Stomach smooth muscle (tissue), 2 donors: ENCODE measurements around the gene ASPG.

Source experiments
- H3K27ac ChIP-seq: one replicate; pipeline ENCODE4 v1.7.0; 2013; ENCODE audit warnings: mild to moderate bottlenecking, low read length, inconsistent platforms
- H3K27me3 ChIP-seq, 2 donors: one replicate each; pipeline ENCODE4 v1.7.0; 2013; ENCODE audit warnings: low read length in 2 of 2; ENCODE audit not compliant: insufficient read depth in 2 of 2, control insufficient read depth in 1 of 2
- H3K36me3 ChIP-seq, 2 donors: one replicate each; pipeline ENCODE4 v1.7.0; 2013; ENCODE audit warnings: low read length in 2 of 2; ENCODE audit not compliant: control insufficient read depth in 2 of 2, insufficient read depth in 2 of 2
- H3K4me1 ChIP-seq: one replicate; pipeline ENCODE4 v1.7.0; 2013; ENCODE audit warnings: low read length; ENCODE audit not compliant: control insufficient read depth, insufficient read depth
- H3K4me3 ChIP-seq, 2 donors: one replicate each; pipeline ENCODE4 v1.7.0; 2013; ENCODE audit warnings: low read length in 2 of 2
- H3K9ac ChIP-seq, 2 donors: one replicate each; pipeline ENCODE4 v1.7.0; 2013; ENCODE audit warnings: low read length in 2 of 2, mild to moderate bottlenecking in 1 of 2
- H3K9me3 ChIP-seq, 2 donors: one replicate each; pipeline ENCODE4 v1.7.0; 2013; ENCODE audit warnings: low read length in 2 of 2; ENCODE audit not compliant: control insufficient read depth in 2 of 2
- donor health status: healthy.
- donor health status: Pancreatic carcinoma.

ASPG gene

GRCh38 chr14:104138718-104139459, 53.4 kb downstream of the ASPG start:
- peaks cover 29 to 56% of the 10 kb centered on the region in 2 donors for H3K27me3 ChIP-seq
- no peaks in the 10 kb centered on the region for H3K9me3 ChIP-seq
- peaks cover 25% of the 10 kb centered on the region for H3K4me1 ChIP-seq
- peak overlapping the region in 1 of 2 donors; percentile 57 for H3K4me3 ChIP-seq
- H3K36me3 ChIP-seq = no peaks in the 10 kb centered on the region
- H3K9ac ChIP-seq = no peak overlapping the region
- no peak overlapping the region for H3K27ac ChIP-seq

- H3K36me3 ChIP-seq = no peaks in the 10 kb centered on the region
- no peak overlapping the region for H3K9ac ChIP-seq
- H3K4me3 ChIP-seq = peak overlapping the region in 1 of 2 donors; percentile 57
- no peak overlapping the region for H3K27ac ChIP-seq
- peaks cover 29 to 50% of the 10 kb centered on the region in 2 donors for H3K27me3 ChIP-seq
- H3K9me3 ChIP-seq = no peaks in the 10 kb centered on the region
- H3K4me1 ChIP-seq = peaks cover 25% of the 10 kb centered on the region
These were observed 54.1 kb downstream of the ASPG start for GRCh38 chr14:104139460-104140212.

DNA sequence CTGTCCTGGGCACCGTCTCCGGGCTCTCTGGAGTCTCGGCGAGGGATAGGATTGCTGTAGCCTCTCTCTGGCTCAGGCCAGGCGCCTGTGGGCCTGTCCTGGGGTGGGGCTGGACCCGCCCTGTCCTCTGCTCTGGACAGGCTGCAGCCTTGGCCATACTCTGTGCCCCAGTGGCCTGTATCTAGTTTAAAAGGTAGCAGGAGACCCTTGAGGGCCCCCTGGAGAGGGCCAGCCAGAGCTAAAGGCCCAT, 54.6 kb downstream of the ASPG start:
- Histone ChIP-seq H3K36me3 (no peaks in the 10 kb centered on the region), H3K9ac (no peak overlapping the region), H3K4me3 (no peak overlapping the region), H3K27ac (no peak overlapping the region), H3K9me3 (no peaks in the 10 kb centered on the region), H3K27me3 (peaks cover 26 to 46% of the 10 kb centered on the region in 2 donors), H3K4me1 (peaks cover 25% of the 10 kb centered on the region)

DNA sequence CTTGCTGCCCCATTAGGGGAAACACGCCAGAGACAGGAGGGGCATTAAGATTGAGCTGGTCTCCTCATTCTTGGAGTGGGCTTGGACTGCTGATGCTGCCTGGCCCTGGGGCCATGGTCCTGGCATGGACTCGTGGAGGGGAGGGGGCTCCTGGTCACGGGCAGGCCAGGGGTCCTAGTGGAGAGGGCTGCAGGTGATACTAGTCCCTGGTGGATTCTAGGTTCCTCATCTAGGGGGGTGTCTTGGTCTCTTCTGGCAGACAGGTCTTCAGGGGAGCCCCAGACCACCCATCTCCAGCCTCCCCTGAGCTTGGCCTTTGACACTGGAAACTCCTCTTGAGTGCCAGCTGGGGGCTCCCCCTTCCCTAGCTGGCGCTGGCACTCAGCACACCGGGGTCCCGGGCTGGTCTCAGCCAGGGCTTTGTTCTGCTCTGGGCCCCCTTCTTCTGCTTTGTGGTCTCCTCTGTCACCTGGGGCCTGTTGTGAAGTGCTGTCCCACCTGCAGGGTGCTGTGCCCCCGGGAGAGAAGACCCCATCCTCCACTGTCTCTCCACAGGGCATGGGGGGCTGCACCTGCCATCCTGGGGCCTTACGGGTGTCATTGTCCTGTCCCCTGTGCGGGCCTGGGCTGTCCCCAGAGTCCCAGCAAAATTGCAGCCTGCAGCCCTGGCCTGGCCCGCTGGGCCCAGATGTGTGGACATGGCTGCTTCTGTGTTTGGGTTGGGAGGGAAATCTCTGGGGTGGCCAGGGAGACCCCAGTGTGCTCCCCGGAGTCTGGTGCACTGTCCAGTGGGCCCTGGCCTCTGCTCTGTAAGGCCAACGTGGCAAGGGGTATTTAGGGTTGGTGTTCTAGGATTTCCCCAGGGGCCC, 55.2 kb downstream of the ASPG start:
- no peak overlapping the region for H3K9ac ChIP-seq
- H3K9me3 ChIP-seq = no peaks in the 10 kb centered on the region
- H3K27ac ChIP-seq = no peak overlapping the region
- peaks cover 24% of the 10 kb centered on the region for H3K4me1 ChIP-seq
- H3K27me3 ChIP-seq = peaks cover 22 to 40% of the 10 kb centered on the region in 2 donors
- H3K4me3 ChIP-seq = no peak overlapping the region
- H3K36me3 ChIP-seq = no peaks in the 10 kb centered on the region

- Histone ChIP-seq H3K27ac (no peak overlapping the region), H3K9ac (no peak overlapping the region), H3K4me1 (peaks cover 18% of the 10 kb centered on the region), H3K36me3 (no peaks in the 10 kb centered on the region), H3K27me3 (peaks cover 17 to 33% of the 10 kb centered on the region in 2 donors), H3K9me3 (no peaks in the 10 kb centered on the region), H3K4me3 (no peak overlapping the region)
These were observed 56.2 kb downstream of the ASPG start for GRCh38 chr14:104141621-104142091.

- Histone ChIP-seq H3K4me1 (peaks cover 11% of the 10 kb centered on the region), H3K4me3 (no peak overlapping the region), H3K9ac (no peak overlapping the region), H3K27ac (no peak overlapping the region), H3K9me3 (no peaks in the 10 kb centered on the region), H3K36me3 (no peaks in the 10 kb centered on the region), H3K27me3 (peaks cover 10 to 26% of the 10 kb centered on the region in 2 donors)
These were observed 56.8 kb downstream of the ASPG start for GRCh38 chr14:104142136-104142945.

- Histone ChIP-seq H3K27ac (no peak overlapping the region), H3K36me3 (no peaks in the 10 kb centered on the region), H3K27me3 (peaks cover 10 to 20% of the 10 kb centered on the region in 2 donors), H3K4me3 (no peak overlapping the region), H3K9me3 (no peaks in the 10 kb centered on the region), H3K4me1 (peaks cover 6% of the 10 kb centered on the region), H3K9ac (no peak overlapping the region)
These were observed 57.5 kb downstream of the ASPG start for GRCh38 chr14:104142946-104143470.

DNA sequence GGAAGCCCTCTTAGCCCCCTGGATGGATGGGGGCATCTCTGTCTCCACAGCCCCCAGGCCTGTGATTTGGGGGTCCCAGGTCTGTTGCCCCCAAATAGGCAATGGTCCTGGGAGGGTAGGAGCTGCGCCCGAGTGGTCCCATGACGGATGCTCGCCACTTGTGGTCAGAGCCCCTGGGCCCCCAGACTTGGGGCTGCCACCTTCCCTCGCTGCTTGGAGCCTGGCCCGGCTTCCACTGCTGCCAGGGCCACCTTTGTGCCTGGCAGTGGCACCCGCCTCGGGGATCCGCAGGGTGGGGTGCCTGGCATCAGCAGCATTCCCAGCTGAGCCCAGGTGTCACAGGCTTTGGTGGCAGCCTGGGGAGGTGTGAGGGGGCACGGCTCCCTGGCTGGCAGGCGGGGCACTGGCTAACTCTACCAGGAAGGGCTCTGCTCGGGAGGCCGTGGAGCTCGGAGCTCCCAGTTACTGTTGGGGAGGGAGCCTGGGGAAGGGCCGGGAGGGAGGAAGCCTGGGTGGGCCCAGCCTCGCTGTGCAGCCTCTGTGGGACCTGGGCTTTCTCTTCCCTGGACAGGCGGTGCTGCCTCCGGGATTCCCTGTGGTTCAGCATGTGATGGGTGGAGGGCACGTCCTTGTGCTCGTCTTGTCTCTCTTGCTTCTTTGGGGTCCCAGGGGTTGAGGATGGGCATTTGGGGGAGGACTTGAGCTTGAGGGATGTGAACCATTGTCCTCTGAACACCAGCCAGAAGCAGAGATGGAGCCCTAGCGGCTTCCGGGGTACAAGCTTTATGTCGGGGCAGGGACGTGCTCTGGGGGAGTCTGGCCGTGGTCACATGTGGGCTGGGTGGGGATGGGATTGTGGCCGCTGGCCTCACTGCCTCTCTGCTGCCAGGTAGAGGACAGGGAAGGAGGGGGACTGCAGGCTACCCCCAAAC, 58.3 kb downstream of the ASPG start:
- no peaks in the 10 kb centered on the region for H3K36me3 ChIP-seq
- no peak overlapping the region for H3K27ac ChIP-seq
- H3K9ac ChIP-seq = no peak overlapping the region
- no peak overlapping the region for H3K4me3 ChIP-seq
- no peaks in the 10 kb centered on the region for H3K9me3 ChIP-seq
- H3K4me1 ChIP-seq = no peaks in the 10 kb centered on the region
- peaks cover 10 to 12% of the 10 kb centered on the region in 2 donors for H3K27me3 ChIP-seq

DNA sequence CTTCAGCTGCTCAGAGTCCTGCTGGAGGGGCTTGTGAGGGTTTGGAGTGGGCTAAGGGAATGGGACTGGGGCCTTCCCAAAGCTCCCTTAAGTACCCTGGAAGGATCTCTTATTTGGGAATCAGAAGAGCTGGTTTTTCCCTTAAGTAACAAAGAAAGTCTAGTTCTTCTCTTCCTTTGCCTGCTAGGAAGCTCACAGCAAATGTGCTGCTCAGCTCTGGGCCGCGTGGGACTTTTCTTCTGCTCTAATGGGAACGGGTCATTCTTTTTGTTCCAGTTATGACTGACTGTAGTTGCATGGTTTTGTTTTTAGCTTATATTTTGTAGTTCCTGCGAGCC, 58.9 kb downstream of the ASPG start:
- Histone ChIP-seq H3K4me1 (peaks cover 3% of the 10 kb centered on the region), H3K27me3 (peaks cover 6% of the 10 kb centered on the region in 2 donors)

More for the DNA sequence above, 58.9 kb downstream of the ASPG start:
- no peaks in the 10 kb centered on the region for H3K9me3 ChIP-seq
- H3K9ac ChIP-seq = no peak overlapping the region
- no peak overlapping the region for H3K27ac ChIP-seq
- H3K4me3 ChIP-seq = no peak overlapping the region
- no peaks in the 10 kb centered on the region for H3K36me3 ChIP-seq
